ENCODE measurements around the gene CYP26B1.

GRCh38 chr2:72085036-72085435 lies 62.6 kb downstream of the CYP26B1 start:
- no peak for TF ChIP-seq CTCF (IDR thresholded peaks at IDR 0.05; ENCODE audit: low read length)
- TF ChIP-seq EZH2 (IDR thresholded peaks at IDR 0.05; ENCODE audit: borderline replicate concordance, low read length) = no peak

Data from OCI-LY1 (cell line).